ENCODE measurements around the gene PRMT7.

DNA sequence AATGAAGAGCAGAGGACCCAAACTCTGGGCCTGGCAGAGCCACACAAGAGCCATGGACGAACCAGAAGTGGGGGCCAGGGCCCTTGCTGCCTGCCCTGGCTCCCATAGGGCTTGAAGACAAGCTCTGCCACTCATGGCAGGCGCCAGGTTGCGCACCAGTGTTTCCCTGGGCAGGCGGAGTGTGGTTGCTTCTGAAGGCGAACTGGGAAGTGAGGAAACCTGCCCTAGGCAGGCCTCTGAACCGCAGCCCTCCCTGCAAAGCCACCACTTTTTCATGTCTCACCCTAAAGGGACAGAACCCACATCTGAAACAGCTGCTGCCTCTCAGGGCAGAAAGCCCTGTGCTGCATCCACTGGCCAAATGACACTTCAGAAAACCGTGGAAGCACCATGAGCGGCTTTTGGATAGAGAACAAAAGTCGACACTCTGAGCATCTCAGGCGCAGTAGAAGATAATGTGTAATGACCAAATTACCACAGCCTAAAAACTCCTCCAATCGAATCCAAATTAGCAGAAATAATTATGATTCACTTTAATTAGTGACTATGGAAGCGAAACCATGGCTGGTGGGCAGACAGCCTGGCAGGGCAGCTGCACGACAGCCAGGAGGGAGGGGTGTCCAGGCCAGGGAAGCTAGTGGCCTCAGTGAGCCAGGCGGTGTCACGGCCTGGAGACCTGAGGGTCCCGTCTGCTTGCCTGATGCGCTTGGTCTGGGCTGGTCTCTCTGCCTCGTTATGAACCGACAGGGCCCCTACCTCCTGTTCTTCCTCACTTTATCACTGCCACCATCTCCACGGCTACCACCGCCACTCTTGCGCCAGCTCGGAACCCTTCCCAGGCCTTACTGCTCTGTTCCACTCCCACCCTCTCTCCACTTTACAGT, 59.1 kb downstream of the PRMT7 start:
- TF ChIP-seq CREB1 (CRISPR knock-in tag; IDR thresholded peaks at IDR 0.05) (no peak), ZNF121 (CRISPR knock-in tag; IDR thresholded peaks at IDR 0.05) (no peak), ZNF416 (CRISPR knock-in tag; IDR thresholded peaks at IDR 0.05) (no peak)
- TF ChIP-seq, protein P1, sequence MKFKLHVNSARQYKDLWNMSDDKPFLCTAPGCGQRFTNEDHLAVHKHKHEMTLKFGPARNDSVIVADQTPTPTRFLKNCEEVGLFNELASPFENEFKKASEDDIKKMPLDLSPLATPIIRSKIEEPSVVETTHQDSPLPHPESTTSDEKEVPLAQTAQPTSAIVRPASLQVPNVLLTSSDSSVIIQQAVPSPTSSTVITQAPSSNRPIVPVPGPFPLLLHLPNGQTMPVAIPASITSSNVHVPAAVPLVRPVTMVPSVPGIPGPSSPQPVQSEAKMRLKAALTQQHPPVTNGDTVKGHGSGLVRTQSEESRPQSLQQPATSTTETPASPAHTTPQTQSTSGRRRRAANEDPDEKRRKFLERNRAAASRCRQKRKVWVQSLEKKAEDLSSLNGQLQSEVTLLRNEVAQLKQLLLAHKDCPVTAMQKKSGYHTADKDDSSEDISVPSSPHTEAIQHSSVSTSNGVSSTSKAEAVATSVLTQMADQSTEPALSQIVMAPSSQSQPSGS (CRISPR knock-in tag; IDR thresholded peaks at IDR 0.05; ENCODE audit: borderline replicate concordance, low read depth): no peak
- TF ChIP-seq, protein P2, sequence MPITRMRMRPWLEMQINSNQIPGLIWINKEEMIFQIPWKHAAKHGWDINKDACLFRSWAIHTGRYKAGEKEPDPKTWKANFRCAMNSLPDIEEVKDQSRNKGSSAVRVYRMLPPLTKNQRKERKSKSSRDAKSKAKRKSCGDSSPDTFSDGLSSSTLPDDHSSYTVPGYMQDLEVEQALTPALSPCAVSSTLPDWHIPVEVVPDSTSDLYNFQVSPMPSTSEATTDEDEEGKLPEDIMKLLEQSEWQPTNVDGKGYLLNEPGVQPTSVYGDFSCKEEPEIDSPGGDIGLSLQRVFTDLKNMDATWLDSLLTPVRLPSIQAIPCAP (CRISPR knock-in tag; IDR thresholded peaks at IDR 0.05): no peak
- TF ChIP-seq, protein P3, sequence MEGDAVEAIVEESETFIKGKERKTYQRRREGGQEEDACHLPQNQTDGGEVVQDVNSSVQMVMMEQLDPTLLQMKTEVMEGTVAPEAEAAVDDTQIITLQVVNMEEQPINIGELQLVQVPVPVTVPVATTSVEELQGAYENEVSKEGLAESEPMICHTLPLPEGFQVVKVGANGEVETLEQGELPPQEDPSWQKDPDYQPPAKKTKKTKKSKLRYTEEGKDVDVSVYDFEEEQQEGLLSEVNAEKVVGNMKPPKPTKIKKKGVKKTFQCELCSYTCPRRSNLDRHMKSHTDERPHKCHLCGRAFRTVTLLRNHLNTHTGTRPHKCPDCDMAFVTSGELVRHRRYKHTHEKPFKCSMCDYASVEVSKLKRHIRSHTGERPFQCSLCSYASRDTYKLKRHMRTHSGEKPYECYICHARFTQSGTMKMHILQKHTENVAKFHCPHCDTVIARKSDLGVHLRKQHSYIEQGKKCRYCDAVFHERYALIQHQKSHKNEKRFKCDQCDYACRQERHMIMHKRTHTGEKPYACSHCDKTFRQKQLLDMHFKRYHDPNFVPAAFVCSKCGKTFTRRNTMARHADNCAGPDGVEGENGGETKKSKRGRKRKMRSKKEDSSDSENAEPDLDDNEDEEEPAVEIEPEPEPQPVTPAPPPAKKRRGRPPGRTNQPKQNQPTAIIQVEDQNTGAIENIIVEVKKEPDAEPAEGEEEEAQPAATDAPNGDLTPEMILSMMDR (IDR thresholded peaks at IDR 0.05): no peak
